ENCODE results near the gene P3H2.
"Not testable (repeated sequence)": the region's sequence is repeated elsewhere in the genome, so short reads cannot be mapped to it uniquely, and the experiment has no call there.

The P3H2 gene

GRCh38 chr3:190079173-190079572 lies 41.5 kb downstream of the P3H2 start:
- not testable (repeated sequence) for DNase-seq

GRCh38 chr3:190077395-190078045 lies 43.2 kb downstream of the P3H2 start:
- DNase-seq: no peak

- DNase-seq: no peak
Measured at GRCh38 chr3:190076601-190077394, 43.9 kb downstream of the P3H2 start.

- no peak for DNase-seq
Measured at GRCh38 chr3:190076136-190076535, 44.6 kb downstream of the P3H2 start.

- DNase-seq: no peak
Measured at GRCh38 chr3:190074817-190075216, 45.9 kb downstream of the P3H2 start.

- DNase-seq: no peak
Measured at GRCh38 chr3:190073264-190074008, 47.3 kb downstream of the P3H2 start.

- DNase-seq: no peak
Measured at GRCh38 chr3:190072856-190073255, 47.8 kb downstream of the P3H2 start.

- DNase-seq: not testable (repeated sequence)
Measured at GRCh38 chr3:190071921-190072320, 48.8 kb downstream of the P3H2 start.

- no peak for DNase-seq
Measured at GRCh38 chr3:190070622-190071347, 49.9 kb downstream of the P3H2 start.

- DNase-seq: no peak
Measured at GRCh38 chr3:190065204-190065603, 55.5 kb downstream of the P3H2 start.

GRCh38 chr3:190064659-190065058 lies 56.0 kb downstream of the P3H2 start:
- no peak for DNase-seq

- DNase-seq: no peak
Measured at GRCh38 chr3:190064112-190064511, 56.6 kb downstream of the P3H2 start.

GRCh38 chr3:190063490-190063889 lies 57.2 kb downstream of the P3H2 start:
- DNase-seq: no peak

- DNase-seq: no peak
Measured at GRCh38 chr3:190060192-190060775, 60.4 kb downstream of the P3H2 start.

GRCh38 chr3:190059242-190059590 lies 61.5 kb downstream of the P3H2 start:
- DNase-seq: no peak

GRCh38 chr3:190058521-190059241 lies 62.0 kb downstream of the P3H2 start:
- no peak for DNase-seq

GRCh38 chr3:190056742-190057141 lies 64.0 kb downstream of the P3H2 start:
- no peak for DNase-seq

GRCh38 chr3:190055773-190056172 lies 64.9 kb downstream of the P3H2 start:
- DNase-seq: no peak

- DNase-seq: no peak
Measured at GRCh38 chr3:190053919-190054672, 66.6 kb downstream of the P3H2 start.

- DNase-seq: no peak
Measured at GRCh38 chr3:190051641-190052040, 69.1 kb downstream of the P3H2 start.

- no peak for DNase-seq
Measured at GRCh38 chr3:190048932-190049441, 71.7 kb downstream of the P3H2 start.

All from cortex of kidney (tissue), 1 donor.